DMS79 treated with DMSO at 0.1 percent for 48 hours (cell line): ENCODE data around the gene GPR37L1.
"Not testable (repeated sequence)": the region's sequence is repeated elsewhere in the genome, so short reads cannot be mapped to it uniquely, and the experiment has no call there.

ENCODE experiments used
- DNase-seq: peaks from one replicate; lab custom pipeline; 2025; lab: John Stamatoyannopoulos, UW

The GPR37L1 gene

DNA sequence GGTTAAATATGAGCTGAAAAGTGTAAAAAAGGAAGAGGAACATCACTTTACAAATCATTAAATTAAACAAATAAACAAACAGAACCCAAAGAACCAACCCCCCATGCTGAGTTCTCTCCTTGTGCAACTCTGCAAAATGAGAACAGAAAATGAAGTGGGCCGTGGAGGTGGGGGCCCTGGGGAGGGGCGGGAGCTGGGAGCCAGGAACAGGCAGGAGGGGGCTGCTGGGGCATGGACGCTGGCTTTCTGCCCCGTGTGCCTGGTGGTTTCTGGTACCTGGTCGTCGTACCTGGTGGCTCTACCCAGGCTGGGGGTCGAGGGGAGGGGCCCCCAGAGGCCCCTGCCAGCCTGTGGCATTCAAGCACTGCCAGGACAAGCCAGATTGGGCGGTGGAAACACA lies 10.8 kb downstream of the GPR37L1 start:
- DNase-seq = no peak

DNA sequence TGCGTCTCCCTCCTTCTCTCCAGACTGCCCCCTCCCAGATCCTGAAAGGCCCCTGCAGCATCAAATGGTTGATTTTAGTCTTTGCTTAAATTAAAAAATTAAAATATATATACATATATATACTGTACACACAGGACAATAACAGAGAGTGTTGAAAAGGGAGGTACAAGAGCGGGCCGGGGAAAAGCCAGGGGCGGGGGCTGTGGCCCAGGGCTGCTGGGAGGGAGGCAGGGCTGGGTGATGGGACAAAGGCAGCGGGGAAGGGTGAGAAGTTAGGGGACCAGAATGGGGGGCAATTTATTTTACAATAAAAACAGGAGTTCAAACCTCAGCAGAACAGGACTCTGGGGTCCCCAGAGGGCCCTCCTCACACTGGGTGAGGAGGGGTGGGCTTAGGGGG lies 11.3 kb downstream of the GPR37L1 start:
- no peak for DNase-seq

DNA sequence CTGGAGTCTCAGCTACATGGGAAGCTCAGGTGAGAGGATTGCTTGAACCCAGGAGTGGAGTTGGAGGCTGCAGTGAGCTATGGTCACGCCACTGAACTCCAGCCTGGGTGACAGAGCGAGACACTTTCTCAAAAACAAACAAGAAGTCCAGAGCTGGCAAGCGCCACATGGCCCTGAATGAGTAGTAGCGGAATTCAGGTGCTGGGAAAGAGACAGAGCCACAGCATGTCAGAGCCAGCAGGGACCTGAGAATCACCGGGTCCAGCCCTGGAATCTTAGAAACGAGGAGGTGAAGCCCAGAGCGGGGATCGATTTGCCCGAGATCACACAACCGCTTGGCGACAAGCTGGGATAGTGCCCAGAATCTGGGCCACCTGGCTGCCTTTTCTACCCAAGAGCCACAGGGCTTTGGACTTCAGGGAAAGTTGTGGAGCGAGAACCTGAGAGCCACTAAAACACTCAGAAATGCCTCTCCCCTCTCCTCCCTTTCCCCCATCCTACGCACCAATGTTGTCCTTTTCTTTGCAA lies 12.0 kb downstream of the GPR37L1 start:
- no peak for DNase-seq

DNA sequence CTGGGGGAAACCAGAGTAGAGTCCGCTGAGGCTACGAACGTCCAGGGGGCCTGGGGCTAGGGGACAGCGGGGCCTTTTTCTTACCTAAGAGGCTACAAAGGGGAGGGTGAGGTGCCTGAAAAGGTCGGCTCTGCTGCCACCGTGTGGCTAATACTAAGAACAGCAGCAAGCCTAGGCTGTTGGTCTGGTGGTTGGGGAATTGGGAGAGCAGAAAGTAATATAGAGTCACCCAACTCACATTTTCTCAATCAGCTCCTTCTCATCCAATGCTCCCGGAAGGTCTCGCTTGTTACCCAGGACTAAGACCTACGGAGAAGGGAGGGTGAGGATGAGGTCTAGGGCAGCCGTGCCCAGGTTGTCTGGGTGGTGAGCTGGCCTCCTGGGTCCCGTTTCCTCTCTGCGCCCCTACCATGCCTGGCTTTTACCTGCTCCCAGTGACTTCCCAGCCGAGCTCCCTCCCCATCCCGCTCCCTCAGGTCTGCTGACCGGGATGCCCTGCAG lies 12.6 kb downstream of the GPR37L1 start:
- peak; percentile 39 for DNase-seq

DNA sequence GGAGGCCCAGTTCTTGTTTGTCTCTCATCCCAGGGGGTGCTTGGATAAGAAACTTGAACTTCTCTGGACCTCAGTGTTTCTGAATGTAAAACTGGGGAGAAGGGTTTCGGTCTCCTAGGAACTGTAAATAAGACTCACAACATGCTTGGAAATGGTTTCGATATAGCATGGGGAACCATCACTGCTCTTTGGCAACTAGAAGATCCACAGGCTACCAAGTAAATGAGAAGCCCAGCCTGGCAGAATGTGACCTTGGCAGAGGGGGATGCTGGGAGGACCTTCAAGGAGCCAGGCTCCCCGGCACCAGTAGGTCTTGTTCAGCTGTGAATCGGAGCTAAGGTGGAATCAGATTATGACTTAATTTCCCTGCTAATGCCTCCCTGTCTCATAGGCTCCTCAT lies 18.1 kb downstream of the GPR37L1 start:
- no peak for DNase-seq

DNA sequence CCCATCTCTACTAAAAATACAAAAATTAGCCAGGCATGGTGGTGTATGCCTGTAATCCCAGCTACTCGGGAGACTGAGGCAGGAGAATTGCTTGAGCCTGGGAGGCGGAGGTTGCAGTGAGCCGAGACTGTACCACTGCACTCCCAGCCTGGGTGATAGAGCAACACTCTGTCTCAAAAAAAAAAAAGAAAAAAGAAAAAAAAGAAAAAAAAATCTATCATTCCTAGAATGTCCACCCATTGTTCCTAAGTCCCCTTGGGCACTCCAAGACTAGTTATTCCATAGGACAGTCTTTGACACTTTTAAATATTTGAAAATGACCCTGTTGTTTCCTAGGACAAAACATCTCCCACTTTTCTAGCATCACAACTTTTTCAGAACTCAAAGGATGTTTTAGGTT lies 18.8 kb downstream of the GPR37L1 start:
- not testable (repeated sequence) for DNase-seq

DNA sequence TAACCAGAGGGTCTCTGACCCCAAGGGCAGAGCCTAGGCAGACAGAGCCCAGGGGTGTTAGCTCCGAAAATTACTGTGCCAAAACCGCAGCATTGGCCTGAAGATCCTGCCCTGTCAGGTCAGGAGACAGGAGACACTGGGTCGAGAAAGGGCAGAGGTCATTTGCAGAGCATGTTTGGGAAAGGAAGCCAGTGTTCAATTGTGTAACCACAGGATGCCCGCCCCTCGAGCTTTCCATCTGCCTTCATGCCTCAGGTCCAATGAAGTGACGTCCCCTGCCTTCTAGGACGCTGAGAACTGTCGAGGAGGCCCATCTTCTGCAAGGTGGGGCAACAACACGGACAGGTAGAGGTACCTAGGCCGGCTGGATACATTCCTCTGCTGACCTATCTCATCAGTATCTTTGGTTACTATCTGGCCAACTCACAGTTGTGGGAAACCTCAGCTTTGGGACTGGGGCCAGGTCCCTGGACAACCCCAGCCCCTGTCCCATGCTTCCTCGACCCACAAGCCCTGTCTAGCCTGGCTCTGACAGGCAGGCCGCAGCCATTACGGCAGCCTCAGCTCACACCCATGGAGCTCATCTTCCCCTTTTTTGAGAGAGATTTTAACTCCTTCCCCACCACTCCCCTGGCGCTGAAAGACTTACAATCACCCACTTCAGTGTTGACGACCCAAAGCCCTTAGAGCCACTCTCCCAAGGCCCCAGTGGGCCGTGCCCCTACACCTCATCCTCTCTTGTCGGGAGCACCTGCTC lies 20.5 kb downstream of the GPR37L1 start:
- peak; percentile 23 for DNase-seq

DNA sequence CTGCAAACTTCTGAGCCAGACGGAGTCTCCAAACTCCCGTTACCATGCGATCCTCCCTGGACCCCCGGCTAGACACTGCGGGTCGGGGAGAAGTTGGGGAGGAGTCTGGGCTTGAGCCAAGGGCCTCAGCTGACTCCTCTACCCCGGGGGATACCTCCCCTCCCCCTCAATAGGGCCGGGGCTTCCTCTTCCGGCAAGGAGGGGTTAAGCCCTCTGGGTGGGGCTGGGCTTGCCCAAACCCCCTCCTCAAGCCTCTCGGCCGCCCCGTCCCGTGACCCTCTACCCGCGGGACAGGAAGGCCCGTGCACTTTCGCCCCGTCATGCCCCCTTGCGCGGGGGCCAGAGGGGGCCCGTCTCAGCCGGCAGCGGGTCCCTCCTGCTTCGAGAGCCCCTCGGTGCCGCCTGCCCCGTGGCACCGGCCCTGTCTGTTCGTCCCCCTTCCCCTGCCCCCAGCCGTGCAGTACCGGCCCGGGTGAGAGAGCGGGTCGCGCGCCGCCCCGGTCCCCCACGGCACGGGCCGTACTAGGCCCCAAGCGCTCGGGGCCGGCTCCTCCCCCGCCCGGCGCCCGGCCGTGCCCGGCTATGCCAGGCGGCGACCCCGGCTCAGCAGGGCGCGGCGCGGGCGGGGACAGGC lies 21.2 kb downstream of the GPR37L1 start:
- no peak for DNase-seq

DNA sequence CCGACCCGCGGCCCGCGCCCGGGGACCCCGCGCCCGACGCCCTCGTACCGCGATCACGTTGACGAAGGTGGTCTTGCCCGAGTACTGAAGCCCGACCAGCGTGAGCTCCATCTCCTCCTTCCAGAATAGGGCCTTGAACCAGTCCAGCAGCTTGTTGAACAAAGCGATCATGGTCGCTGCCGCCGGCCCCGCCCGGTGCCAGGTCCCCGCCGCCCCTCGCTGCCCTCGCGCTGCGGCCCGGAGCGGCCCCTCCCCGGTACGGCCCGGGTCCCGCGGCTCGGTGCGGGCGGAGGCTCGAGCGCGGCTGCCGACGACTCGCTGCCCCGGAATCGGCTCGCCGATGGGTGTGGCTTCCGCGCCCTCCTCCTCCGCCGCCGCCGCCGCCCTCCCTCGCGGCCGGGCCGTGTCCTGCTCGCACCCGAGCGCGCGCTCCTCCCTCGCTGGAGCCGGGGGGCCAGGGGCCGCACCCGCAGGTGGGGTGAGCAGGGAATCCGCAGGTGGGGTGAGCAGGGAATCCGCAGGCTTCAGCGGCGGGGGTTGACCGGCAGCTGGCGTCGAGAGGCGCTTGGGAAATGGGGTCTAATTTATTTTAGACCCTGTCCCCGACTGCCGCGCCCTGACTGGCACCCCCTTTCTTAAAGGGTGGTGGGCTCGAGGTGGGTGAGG lies 21.8 kb downstream of the GPR37L1 start, which contains the start of gene ARL8A:
ARL8A (minus strand) TSS at position 336 of the 666 bp plus-strand sequence; CDS start at position 171, 165 bp downstream.
- DNase-seq = peak; percentile 56

DNA sequence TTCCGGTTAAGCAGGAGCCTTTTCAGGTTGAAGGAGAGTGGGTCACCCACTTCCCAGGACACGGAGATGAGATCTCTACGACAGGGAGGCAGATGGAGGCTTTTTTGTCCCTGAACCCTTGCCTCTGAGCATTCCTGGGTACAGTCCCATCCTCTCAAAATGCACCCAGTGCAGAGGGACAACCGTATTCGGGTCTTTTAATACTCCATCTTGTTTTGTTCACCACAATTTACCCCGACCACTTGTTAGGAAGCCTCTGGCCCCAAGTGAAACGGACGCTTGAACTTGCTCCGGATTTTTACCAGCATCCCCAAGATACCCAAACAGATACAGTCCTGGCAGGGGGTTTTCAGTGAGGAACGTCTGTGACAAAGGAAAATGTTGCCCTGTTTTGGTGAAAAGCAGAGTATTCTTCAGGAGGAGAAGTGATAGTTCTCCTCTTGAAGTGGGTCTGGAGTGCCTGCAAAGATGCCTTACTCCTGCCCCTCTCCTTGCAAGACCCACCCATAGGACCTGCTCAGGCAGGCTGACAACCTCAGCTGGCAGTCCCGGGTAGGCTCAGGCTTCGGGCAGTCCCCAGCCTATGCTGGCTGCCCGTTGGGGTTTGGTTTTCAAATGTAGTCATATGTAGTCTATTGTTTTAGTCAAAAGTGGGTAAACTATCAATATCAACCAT lies 22.5 kb downstream of the GPR37L1 start:
- peak; percentile 48 for DNase-seq

DNA sequence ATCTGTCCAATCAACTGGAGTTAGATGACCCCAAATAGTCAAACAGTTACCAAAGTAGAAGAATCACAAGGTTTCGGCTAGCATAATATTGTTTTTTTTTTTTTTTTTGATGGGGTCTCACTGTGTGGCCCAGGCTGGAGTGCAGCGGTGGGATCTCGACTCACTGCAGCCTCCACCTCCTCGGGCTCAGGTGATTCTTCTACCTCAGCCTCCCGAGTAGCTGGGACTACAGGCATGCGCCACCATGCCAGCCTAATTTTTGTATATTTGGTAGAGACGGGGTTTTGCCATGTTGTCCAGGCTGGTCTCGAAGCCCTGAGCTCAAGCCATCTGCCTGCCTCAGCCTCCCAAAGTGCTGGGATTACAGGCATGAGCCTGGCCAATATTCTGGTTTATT lies 23.0 kb downstream of the GPR37L1 start:
- DNase-seq = not testable (repeated sequence)

DNA sequence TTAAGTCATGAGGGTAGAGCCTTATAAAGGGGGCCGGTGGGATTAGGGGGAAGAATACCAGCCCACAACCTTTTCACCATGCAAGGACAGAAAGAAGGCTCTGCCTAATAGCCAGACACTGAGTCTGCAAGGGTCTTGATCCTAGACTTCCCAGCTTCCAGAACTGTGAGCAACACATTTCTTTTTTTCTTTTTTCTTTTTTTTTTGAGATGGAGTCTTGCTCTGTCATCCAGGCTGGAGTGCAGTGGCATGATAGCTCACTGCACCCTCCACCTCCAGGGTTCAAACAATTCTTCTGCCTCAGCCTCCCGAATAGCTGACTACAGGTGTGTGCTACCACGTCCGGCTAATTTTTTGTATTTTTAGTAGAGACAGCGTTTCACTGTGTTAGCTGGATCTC lies 23.6 kb downstream of the GPR37L1 start:
- DNase-seq = no peak

DNA sequence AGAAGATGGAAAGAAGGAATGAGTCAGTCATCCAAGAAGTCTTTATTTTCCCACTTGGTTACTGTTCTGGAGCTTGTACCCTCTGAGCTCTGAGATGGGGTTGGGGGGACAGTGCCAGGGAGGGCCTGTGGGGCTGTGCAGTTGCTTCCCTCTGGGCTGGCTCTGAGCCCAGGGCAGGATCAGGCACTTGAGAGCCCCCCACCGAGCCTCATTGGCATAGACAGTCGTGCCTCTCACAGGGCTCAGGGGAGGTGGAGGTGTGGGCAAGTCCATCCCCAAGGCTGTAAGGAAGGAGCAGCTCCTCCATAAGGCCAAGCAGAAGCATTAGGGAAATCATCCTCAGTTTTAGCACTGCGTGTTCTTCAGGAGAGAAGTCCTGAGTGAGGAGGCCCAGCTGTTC lies 24.3 kb downstream of the GPR37L1 start:
- no peak for DNase-seq

DNA sequence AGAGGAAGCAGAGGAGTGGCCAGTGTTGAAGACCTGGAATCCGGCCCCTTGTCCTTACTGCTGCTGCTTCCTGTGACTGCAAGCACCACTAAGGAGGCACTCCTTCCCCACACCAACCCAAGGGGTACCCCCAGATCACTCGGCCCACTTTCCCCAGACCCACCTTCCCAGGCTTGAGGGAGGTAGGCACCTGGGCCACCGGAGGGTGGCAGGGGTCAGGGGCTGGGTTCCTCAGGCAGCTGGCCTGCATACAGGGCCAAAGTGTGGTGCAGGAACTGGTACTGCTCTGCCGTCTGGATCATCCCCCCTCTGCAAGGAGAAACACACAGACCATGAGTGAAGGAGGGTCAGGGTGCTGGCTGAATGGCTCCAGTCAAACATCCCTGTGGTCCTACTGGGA lies 25.7 kb downstream of the GPR37L1 start:
- no peak for DNase-seq

DNA sequence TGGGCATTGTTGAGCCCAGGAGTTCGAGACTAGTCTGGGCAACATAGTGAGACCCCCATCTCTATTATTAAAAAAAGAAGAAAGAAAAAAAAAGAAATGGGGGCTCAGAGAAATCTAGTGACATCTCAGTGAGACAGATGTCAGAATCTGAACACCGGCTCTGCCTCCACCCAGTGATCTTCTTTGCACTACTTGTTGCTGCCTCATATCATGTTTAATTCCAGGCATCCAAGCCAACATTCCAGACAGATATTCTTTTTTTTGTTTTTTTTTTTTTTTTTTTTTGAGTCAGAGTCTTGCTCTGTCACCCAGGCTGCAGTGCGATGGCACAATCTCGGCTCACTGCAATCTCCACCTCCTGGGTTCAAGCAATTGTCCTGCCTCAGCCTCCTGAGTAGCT lies 26.8 kb downstream of the GPR37L1 start:
- DNase-seq = no peak

DNA sequence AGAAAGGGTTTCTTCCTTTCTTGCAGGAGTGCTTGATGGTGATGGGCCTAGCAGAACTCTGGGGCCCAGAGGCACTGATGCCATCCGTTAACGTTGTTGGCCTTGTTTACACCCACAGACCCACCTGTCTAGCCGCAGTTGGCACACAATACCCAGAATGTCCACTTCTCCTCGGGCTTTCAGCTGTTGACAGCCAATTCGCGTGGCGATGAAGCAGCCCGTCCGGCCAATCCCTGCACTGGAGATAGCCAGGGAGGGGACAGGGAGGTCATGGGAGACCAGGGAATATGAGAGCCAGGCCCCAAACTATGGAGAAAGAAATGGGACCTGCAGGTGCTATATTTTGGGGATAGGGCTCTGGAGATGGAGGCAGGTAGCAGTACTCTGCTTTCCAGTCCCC lies 27.5 kb downstream of the GPR37L1 start:
- no peak for DNase-seq

DNA sequence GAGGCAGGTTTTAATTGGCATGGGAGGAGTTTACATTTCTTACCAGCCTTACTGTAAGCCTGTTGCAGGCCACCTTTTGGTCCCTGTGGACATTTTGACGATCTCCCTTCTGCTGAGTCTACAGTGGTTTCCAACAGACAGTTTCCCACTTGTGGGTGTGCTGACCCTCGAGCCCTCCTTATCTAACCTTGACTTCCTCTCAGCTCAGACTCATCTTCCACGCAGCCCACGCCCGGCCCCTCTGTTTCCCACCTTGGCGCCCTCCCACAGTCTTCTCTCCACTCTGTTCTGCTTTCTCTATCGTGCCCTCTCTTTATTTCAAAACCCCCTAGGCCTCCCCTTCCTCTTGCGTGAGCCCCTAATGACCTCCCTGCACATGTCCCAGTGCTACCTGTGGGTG lies 27.9 kb downstream of the GPR37L1 start:
- DNase-seq = no peak

DNA sequence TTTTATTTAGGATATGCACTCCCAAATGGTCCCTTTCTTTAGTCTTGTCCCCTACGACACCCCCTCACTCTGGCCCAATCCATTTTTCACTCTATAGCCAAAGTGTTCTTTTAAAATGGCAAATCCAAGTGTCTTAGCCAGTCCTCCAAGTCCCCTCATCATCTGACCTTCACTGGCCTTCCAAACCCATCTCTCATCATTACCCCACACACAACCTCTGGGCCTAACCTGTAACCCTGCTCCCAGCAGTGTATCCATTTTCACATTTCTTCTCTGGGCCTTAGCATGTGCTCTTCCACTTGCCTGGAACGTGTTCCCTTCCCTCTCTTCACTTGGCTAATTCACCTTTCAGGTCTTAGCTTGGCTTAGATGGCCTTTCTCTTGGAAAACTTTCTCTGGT lies 28.3 kb downstream of the GPR37L1 start:
- no peak for DNase-seq

DNA sequence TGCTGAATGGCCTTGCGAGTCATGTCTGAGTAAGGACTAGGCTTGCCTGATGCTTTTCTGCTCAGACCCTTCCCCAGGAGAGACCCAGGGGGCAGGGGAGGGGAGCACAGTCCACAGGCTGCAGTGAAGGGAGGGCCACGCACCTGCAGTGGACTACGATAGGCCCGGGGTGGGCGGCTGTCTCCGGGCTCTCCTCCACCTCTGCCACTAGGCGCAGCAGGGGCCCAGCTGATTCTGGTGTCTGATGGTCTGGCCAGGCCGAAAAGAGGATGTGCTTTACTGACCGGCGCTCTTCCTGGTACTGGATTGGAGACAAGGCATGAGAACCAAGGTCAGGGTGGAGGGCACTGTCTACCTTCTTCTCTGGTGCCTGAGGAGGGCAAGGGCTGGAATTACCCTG lies 29.7 kb downstream of the GPR37L1 start:
- no peak for DNase-seq

DNA sequence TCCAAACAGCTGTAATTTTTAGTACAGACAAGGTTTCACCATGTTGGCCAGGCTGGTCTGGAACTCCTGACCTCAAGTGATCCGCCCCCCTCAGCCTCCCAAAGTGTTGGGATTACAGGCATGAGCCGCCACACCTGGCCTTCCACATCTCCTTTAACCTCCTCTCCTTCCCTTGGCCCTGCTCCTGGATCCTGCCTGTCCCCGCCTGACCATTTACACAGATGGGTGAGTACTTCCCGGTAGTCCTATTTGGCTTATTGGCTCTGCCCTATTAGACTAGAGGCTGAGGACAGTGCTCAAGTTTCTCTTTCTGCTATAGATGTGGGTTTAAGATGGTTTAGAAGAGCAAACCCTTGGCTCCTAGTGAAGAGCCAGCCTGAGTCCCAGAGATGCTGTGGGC lies 30.6 kb downstream of the GPR37L1 start:
- no peak for DNase-seq

DNA sequence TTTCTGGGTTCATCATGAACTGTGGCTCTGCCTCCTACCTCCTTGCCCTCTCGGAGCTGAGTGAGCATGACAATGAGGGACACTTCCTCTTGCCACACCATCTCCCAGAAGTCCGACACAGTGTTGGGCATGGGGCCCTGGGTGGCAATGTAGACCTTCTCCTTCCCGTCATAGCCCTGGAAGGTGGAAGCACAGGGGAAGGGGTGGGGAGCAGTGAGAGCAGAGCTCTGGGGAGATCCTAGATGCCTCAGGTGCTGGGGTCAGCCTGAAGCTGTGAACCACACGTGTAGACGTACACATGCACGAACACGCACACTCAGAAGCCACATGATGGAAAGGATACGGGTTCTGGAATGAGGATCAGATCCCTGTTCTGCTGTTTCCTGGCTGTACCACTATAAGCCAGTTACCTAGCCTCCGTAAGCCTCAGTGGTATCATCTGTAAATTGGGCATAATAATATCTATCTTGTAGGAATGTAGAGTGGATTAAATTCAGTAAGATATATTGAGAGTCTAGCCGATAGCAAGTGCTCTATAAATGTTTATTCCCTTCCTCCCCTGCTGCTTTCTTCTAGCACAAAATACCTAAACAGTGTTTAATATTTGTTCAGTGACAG lies 31.5 kb downstream of the GPR37L1 start:
- DNase-seq = no peak
